Germinal center (tissue), 1 donor: ENCODE results near the gene STAP1.
A peak's percentile ranks its signal among the peaks of the same experiment; 100 is the strongest.
"Not testable (repeated sequence)": the region's sequence is repeated elsewhere in the genome, so short reads cannot be mapped to it uniquely, and the experiment has no call there.

Experiments used
- DNase-seq: peaks from one replicate; pipeline ENCODE4 v3.0.0; 2012; ENCODE audit warnings: mixed read lengths, low spot score

The STAP1 gene, protein sequence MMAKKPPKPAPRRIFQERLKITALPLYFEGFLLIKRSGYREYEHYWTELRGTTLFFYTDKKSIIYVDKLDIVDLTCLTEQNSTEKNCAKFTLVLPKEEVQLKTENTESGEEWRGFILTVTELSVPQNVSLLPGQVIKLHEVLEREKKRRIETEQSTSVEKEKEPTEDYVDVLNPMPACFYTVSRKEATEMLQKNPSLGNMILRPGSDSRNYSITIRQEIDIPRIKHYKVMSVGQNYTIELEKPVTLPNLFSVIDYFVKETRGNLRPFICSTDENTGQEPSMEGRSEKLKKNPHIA

DNA sequence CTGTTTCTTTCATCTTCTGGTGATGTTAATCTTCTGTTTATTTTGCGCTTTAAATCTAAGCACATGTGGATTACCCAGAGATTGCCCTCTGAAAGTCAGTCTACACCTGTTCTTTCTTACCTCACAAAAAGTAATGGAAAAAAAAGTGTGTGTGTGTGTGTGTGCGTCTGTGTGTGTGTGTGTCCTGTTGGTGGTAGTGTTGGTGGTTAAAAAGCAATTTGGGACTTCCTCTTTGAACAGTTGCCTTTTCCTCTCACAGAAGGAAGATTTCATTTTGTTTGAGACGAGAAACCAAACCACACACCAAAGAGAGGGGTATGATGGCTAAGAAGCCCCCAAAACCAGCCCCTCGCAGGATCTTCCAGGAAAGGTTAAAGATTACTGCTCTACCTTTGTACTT is at the start of gene STAP1:
TSS of gene STAP1 (plus strand) at position 235 of the 400 bp plus-strand sequence. CDS start at position 318, 83 bp downstream.
- DNase-seq, result peak; percentile 44

DNA sequence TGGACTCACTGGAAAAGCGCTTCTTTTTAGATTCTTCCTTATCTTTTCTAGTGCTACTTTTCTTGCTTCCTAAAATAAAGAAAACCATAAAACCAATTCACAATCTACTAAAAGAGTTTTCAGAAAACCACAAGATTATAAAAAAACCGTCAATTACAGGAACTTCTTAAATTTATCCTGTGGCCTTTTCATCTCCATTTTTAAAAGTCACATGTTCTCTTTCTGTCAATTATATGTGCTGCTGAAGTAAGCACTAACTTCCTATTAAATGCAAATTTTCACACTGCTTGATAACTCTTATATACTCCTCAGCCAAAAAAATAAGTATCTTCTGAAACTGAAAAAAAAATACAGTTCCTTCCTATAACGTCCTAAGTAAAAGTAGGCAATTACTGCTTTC is 46.0 kb upstream of the STAP1 start:
- DNase-seq, result no peak

DNA sequence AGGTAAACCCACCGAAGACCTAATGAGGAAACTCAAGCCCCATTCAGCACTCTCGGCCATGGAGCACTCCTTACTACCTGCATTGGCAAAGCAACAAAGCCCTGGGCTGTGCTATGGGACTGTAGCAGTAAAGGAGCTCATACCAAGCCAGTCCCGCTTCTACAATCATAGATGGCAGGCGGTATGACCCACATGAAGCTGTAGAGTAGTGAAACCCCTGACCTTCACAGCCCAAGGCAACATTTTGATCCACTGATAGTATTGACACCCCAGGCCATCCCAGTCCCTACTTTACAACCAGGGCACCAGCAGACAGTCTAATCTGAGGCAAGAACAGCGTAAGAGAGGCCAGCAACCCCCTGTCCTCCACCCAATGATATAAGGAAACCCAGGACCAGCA is 38.4 kb upstream of the STAP1 start:
- DNase-seq, result no peak

DNA sequence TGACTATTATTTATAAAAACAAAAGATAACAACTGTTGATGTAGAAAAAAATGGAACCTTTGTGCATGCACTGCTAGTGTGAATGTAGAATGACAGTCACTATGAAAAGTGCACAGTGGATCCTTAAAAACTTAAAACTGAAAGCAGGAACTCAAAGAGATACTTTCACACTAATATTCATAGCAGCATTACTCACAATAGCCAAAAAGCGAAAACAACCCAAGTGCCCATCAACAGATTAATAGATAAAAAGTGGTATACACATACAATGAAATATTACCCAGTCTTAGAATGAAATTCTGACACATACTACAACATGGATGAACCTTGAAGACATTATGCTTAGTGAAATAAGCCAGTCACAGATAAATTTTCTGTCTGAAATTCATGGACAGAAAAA is 37.0 kb upstream of the STAP1 start:
- DNase-seq, result no peak

DNA sequence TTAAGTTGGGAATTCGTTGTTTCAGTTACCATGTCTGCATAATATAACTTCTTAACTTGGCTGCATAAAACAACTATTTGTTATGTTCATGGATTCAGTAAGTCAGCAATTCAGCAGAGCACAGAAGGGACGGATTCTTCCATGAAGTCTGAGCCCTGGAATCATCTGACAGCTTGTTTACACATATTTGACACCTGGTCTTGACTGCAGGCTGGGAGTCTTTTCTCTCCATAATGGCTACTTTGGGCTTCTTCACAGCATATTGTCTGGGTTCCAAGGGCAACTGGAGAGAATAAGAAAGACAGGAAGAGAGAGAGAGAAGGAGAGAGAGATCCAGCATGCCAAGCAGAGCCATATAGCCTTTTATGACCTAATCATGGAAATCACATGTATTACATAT is 36.3 kb upstream of the STAP1 start:
- no peak for DNase-seq

DNA sequence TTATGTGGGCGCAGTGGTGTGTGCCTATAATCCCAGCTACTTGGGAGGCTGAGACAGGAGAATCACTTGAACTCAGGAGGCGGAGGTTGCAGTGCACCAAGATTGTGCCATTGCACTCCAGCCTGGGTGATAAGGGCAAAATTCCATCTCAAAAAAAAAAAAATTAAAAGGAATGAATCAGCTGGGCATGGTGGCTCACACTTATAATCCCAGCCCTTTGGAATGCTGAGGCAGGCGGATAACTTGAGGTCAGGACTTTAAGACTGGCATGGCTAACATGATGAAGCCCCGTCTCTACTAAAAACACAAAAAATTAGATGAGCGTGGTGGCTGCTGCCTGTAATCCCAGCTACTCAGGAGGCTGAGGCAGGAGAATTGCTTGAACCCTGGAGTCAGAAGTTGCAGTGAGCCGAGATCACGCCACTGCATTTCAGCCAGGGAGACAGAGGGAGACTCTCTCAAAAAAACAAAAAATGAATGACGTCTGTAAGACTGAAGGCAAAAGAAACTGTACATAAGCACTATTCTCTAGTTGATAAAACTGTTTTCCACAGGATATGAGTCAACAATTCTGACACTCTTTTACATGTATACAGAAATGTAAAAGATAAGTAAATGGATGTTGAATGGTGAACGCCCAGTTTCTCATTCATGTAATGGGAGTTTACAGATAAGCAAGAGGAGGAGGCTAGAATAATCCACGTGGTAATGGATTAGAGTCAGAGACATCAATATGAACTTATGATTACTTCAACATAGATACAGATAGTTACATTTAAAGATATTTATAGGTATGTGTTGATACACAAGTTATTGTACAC is 35.5 kb upstream of the STAP1 start:
- DNase-seq, result no peak

DNA sequence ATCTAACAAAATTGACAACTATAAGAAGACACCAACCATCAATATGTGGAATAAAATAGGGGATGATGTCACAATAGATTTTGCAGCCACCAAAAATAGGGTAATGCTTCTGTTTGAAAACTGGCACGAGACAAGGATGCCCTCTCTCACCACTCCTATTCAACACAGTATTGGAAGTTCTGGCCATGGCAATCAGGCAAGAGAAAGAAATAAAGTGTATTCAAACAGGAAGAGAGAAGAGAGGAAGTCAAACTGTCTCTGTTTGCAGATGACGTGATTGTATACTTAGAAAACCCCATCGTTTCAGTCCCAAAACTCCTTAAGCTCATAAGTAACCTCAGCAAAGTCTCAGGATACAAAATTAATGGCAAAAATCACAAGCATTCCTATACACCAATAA is 34.4 kb upstream of the STAP1 start:
- not testable (repeated sequence) for DNase-seq

DNA sequence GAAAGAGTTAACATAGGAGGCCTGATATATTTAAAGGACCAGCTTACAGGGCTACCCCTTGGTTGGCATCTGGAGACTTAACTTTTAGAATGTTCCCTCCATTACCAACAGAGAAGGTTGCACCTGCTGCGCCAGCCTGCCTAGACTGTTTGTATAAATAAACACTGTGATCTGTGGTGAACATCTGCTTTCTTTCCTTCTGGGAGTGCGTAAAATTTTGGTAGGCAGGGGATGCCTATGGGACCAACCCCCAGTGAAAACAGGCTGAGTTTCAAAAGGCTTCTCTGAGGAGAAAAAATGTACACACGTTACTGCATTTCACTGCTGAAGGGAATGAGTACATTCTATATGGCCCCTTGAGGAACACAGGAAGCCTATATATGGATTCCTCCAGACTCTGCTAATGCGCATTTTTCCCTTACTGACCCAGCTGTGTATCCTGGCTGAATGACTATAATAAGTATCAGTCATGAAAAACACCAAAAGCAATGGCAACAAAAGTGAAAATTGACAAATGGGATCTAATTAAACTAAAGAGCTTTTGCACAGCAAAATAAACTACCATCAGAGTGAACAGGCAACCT is 27.1 kb upstream of the STAP1 start:
- no peak for DNase-seq

DNA sequence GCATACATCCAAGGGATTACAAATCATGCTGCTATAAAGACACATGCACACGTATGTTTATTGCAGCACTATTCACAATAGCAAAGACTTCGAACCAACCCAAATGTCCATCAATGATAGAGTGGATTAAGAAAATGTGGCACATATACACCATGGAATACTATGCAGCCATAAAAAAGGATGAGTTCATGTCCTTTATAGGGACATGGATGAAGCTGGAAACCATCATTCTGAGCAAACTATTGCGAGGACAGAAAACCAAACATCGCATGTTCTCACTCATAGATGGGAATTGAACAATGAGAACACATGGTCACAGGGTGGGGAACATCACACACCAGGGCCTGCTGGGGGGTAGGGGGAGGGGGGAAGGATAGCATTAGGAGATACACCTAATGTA is 26.1 kb upstream of the STAP1 start:
- not testable (repeated sequence) for DNase-seq

DNA sequence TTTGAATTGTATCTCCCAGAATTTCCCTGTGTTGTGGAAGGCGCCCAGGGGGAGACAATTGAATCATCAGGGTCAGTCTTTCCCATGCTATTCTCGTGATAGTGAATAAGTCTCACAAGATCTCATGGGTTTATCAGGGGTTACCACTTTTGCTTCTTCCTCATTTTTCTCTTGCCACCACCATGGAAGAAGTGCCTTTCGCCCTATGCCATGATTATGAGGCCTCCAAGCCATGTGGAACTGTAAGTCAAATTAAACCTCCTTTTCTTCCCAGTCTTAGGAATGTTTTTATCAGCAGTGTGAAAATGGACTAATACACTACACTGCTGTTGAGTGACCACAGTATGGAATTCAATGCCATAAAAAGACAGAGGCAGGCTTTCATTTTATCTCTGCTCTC is 25.4 kb upstream of the STAP1 start:
- no peak for DNase-seq

DNA sequence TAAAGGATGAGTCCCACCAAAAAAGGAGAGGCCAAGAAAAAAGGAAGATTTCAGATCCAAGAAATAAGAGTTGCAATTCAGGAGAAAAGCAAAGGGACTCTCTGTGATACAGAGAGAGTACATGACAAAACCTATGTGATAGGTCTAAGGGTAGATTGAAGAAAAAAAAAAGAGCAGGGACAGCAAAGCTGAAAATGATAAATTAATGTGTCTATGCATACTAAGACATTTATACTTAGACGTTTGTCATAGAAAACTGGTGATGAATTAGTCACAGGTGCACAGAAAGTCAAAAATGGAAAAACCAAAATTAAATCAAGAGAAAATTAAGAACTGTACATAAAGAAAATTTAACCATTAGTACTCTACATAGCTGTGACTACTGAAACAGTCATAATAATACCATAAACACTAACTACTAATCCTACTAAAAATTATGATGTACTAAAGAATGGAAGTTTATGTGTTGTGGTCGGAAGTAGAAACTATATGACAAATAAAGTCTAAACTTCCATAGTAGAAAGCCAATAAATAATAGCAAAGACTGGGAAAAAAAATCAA is 23.2 kb upstream of the STAP1 start:
- no peak for DNase-seq

DNA sequence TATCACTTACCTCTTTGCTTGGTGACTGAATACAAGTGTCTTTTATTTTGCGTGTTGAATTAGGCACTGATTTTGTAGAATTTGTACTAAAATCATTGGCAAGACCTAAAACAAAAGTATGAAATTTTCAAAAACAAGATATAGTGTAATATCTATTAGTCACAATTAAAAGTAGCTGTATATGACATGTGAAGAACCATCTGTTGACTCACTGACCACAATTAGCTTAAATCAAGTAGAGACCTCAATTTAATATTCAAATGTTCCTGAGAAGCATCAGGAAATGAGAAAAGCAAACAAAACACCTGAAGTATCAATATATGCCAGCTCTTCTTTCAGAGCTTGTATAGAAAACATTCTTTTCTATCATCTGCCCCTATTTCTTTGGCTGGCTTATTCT is 18.7 kb upstream of the STAP1 start:
- DNase-seq, result no peak

DNA sequence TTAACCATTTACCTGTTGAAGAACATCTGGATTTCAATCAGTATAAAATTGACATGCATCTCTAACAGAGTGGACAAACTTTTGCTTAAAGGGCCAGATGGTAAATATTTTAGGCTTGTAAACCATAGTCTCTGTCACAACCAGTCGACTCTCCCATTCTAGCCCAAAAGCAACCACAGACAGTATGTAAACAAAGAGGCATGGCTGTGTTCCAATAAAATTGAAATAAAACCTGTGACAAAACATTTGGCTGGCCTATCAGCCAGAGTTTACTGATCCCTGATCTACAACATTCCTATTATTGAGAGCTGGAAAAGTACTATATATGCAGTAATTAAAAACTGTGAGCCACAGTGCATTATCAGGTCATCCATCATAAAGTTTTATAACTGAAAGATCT is 16.5 kb upstream of the STAP1 start:
- no peak for DNase-seq

DNA sequence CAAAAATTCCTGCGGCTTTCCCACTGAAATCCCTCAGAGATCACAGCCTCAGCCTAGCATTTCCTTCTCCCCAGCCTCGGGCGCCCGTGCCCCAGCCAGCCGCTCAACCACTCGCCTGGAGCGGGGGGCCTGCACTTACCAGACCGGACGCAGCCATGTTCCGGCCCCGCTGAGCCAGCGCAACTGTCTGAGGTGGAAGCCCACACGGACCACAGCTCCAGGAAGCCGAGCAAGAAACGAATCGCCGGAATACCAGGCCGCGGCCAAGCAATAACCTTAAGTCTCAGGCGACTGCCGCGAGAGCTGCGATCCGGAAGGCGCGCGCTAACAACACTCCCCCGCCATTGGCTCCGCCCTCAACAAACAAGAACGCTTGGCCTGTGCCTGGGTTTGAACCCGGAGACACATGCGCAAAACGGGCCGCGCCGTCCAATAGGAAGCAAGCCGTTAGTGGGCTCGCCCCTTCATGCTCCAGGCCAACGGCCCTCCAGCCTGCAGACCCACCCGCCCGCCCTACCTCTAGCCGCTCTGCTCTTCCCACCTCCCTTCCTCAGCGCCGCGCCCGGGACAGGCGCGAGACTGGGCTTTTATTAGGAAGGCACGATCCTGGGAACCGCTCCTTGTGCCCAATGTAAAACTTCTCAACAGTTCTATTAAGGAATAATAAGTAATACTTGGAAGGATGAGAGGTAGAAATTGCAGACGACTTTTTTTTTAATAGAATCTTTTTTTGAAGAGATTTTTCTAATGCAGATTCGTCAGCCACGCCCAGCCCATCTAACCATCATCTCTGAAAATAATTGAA is 13.1 kb upstream of the STAP1 start, which contains the start of gene CENPC:
TSS of gene CENPC (minus strand) at position 305 of the 805 bp plus-strand sequence. CDS start at position 157, 148 bp downstream.
- DNase-seq, result peak; percentile 92

DNA sequence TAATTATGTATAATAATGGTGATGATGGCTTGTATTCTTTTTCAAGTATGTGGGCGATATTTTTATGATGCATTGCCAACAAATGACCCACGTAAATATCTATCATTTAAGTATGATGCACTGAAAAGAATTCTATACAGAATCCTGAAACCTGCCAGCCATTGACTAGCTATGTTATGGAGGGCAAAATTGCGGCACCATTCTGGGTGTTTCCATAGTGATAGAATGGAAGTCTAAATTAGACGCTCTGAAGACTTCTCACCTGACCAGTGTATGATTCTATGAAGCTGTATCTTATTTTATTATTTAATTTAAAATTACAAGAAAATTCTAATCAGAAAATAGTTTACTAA is 12.5 kb upstream of the STAP1 start:
- DNase-seq, result no peak

DNA sequence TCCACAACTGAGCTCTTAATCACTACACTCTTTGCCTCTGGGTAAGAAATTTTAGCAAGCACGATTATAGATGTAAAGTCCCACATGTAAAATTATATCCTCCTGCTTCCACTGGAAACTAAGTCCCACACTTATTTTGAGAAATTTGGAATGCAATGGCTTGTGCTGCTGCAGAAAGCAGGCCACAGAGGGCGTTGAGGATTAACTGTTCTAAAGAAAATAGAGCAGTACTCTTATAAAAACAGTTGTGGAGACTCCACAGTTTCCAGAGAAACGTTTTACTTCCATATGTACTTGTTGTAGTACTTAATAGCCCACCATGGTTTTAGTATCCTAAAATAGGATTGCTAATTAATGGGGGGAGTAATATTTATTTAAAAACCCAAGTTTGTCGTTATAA is 11.6 kb upstream of the STAP1 start:
- DNase-seq, result no peak

DNA sequence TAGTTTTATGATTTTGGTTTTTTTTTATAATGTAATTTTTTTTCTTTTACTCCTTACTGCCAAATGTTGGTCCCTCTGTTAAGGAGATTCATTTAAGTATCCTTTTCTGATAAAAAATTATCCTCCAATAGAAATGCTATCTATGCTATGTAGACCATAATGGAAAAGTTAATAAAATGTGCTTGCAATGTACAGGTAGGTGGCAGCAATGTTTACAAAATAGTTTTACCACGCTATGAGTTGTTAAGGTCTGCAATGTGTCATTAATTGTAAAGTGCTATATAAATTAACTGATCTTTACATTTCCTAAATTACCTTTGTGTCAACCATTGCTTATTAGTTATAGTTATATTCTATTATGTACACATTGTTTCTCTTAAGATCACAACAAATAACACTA is 9.4 kb upstream of the STAP1 start:
- no peak for DNase-seq

DNA sequence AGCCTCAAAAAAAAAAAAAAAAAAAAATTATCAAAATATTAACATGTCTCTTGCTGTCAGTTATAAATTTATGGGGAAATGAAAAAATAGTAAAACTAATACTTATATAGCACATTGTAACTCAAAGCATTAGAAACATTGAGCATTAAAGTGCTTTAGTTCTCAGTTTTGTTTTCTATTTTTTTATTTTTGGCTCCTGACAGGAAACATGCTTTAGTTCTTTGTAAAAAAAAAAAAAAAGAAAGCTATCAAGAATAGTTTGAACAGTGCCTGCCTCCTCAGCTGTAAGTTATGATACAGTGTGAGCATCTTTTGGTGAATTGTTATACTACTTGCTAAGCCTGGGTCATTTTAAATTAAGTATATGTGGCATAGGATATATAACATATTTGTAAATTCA is 8.1 kb upstream of the STAP1 start:
- no peak for DNase-seq

DNA sequence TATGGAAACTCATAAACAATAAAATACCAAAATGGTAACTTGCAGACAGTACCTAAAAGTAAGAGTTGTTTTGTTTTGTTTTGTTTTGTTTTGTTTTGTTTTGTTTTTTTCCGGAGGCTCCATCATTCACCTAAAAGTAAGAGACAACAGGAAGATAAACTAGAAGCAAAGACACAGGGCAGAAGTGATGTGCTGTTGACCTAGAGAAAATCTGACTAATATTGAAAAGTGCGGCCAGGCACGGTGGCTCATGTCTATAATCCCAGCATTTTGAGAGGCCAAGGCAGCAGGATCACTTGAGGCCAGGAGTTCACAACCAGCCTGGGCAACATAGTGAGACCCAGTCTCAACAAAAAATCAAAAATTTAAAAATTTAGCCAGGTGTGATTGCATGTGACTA is 7.7 kb upstream of the STAP1 start:
- no peak for DNase-seq

DNA sequence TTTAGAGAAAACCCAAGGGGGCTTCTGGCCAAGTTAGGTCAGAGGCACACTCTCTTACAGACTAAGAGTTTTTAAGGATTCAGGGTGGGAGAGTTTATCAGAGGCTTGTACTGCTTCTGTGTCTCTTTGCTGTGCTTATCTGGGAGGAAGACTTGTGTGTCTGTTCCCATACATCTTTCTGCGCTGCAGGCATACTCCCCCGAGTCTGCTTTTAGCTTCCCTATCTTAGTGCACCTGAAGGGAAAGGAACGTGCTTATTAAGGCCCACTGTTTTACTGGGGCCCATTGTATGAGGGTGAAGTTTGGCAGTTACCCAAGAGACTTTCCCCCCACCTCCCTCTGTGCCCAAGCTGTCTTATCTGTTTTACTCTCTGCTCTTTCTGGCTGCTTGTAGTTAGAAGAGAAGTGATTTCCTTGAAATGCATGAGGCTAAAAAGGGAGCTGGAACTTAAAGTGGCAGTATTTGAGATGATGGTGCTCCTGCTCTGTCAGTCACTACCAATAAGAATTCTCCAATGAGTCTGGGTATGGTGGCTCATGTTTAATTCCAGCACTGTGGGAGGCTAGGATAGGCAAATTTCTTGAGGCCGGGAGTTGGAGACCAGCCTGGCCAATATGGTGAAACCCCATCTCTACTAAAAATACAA is 6.3 kb upstream of the STAP1 start:
- not testable (repeated sequence) for DNase-seq

DNA sequence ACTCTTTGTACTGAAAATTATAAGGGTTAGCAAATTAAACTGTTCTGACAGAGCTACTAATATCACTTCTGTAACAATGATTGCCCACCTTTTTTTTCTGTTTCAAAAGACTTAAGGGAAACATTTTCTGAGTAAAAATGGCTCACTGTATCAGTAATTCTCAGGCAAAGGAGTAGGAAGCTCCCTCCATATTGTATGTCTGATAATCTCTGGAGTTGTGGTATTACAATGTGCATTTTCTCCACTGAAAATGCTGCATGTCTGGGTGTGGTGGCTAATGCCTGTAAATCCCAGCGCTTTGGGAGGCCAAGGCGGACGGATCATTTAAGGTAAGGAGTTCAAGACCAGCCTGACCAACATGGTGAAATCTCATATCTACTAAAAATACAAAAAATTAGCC is 4.4 kb upstream of the STAP1 start:
- DNase-seq, result no peak

DNA sequence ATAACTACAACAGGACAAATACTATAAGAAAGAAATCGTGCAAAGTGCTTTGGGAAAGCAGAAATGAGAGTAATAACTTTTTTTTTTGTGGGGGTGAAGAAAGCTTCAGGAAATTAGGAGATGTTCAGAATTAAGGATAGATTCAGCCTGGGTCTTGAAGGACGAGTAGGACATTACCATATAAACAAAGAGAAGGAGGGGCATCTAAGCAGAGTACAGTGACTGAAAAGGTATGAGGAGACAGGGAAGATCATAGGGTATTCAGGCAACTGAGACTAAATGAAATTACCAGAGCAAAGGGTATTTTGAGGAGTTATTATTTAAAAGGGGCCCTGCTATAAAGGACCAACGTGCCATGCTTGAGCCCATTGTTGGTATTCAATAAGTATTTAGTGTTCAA is 3.1 kb upstream of the STAP1 start:
- no peak for DNase-seq
